GM19438 (cell line): ENCODE results near the gene FBXO9.
A peak's percentile ranks its signal among the peaks of the same experiment; 100 is the strongest.

ENCODE experiments used
- ATAC-seq: cut with Tn5 transposase; IDR thresholded peaks from one replicate; pipeline ENCODE4 v1.9.1; 2021; ENCODE audit warnings: low read depth; ENCODE audit not compliant: unreplicated experiment

Gene FBXO9

GRCh38 chr6:53065266-53066076, at the start of gene FBXO9:
Gene FBXO9, plus strand, starts transcription at chr6:53065404. Its CDS starts 386 bp downstream, at chr6:53065790.
- ATAC-seq = peak; percentile 50

GRCh38 chr6:53015486-53015885, 49.7 kb upstream of the FBXO9 start:
- ATAC-seq = no peak

GRCh38 chr6:53018446-53018845, 46.8 kb upstream of the FBXO9 start:
- ATAC-seq = no peak

- no peak for ATAC-seq
Observed at GRCh38 chr6:53020005-53020744, 45.0 kb upstream of the FBXO9 start.

GRCh38 chr6:53023323-53023722, 41.9 kb upstream of the FBXO9 start:
- no peak for ATAC-seq

GRCh38 chr6:53026526-53026925, 38.7 kb upstream of the FBXO9 start:
- no peak for ATAC-seq

GRCh38 chr6:53027131-53027718, 38.0 kb upstream of the FBXO9 start:
- ATAC-seq = no peak

- no peak for ATAC-seq
Observed at GRCh38 chr6:53028467-53028866, 36.7 kb upstream of the FBXO9 start.

GRCh38 chr6:53029257-53029656, 35.9 kb upstream of the FBXO9 start:
- ATAC-seq = no peak

- no peak for ATAC-seq
Observed at GRCh38 chr6:53029761-53030160, 35.4 kb upstream of the FBXO9 start.

- ATAC-seq = no peak
Observed at GRCh38 chr6:53031281-53031680, 33.9 kb upstream of the FBXO9 start.

- no peak for ATAC-seq
Observed at GRCh38 chr6:53032849-53033248, 32.4 kb upstream of the FBXO9 start.

- ATAC-seq = no peak
Observed at GRCh38 chr6:53033764-53034163, 31.4 kb upstream of the FBXO9 start.

GRCh38 chr6:53035549-53036213, 29.5 kb upstream of the FBXO9 start:
- ATAC-seq = no peak

GRCh38 chr6:53038141-53038540, 27.1 kb upstream of the FBXO9 start:
- no peak for ATAC-seq

- ATAC-seq = no peak
Observed at GRCh38 chr6:53038596-53038995, 26.6 kb upstream of the FBXO9 start.

GRCh38 chr6:53041356-53041755, 23.8 kb upstream of the FBXO9 start:
- no peak for ATAC-seq

GRCh38 chr6:53042112-53042511, 23.1 kb upstream of the FBXO9 start:
- no peak for ATAC-seq

GRCh38 chr6:53043581-53043980, 21.6 kb upstream of the FBXO9 start:
- ATAC-seq = no peak

GRCh38 chr6:53044071-53044470, 21.1 kb upstream of the FBXO9 start:
- no peak for ATAC-seq

- no peak for ATAC-seq
Observed at GRCh38 chr6:53044572-53044971, 20.6 kb upstream of the FBXO9 start.
